GM12875 (cell line): ENCODE results near the gene NFATC1.

ENCODE experiments used
- H3K4me3 ChIP-seq: one replicate; pipeline ENCODE4 v1.5.1; 2011; ENCODE audit warnings: low read depth, low read length, control low read depth
- TF ChIP-seq, protein P1 (sequence below): IDR thresholded peaks from 2 replicates; pipeline ENCODE4 v1.5.1; 2011; ENCODE audit warnings: low read depth, mild to moderate bottlenecking, control low read depth, inconsistent platforms, low read length, moderate library complexity, borderline replicate concordance; ENCODE audit not compliant: insufficient read depth

Gene NFATC1

DNA sequence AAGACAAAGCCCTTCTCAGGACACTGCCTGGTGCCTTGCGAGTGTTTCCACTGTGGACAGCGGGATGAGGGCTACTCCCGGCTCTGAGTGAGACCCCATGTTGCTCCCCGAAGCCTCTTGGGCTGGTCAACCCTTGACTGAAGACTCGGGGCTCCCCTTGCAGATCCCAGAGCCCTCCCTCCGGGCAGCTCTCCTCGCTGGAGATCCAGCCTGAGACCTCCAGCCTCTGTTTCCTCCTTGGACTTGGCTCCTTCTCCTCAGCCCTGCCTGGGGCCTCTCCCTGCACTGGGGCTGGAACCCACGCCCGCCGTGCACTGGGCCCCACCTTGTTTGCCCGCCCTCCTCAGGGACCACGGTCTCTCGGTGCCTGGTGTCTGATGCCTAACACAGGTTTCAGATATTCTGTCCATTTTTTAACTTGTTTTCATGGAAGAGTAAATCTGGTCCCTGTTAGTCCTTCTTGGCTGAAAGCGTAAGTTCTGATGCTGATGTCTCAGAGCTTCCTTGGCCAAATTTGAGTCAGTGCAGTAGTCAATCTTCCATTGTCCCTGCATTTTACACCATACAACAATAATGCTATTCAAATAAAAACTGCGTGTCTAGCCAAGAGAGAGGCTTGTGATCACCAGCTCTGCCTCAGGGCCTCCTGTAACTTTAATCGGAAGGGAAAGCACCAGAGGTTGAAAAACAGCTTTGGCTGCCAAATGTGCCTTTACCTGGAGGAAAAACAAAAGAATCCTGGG is 144.6 kb downstream of the NFATC1 start:
- H3K4me3 ChIP-seq, result no peak overlapping the region
- TF ChIP-seq, protein P1, sequence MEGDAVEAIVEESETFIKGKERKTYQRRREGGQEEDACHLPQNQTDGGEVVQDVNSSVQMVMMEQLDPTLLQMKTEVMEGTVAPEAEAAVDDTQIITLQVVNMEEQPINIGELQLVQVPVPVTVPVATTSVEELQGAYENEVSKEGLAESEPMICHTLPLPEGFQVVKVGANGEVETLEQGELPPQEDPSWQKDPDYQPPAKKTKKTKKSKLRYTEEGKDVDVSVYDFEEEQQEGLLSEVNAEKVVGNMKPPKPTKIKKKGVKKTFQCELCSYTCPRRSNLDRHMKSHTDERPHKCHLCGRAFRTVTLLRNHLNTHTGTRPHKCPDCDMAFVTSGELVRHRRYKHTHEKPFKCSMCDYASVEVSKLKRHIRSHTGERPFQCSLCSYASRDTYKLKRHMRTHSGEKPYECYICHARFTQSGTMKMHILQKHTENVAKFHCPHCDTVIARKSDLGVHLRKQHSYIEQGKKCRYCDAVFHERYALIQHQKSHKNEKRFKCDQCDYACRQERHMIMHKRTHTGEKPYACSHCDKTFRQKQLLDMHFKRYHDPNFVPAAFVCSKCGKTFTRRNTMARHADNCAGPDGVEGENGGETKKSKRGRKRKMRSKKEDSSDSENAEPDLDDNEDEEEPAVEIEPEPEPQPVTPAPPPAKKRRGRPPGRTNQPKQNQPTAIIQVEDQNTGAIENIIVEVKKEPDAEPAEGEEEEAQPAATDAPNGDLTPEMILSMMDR, result no peak

DNA sequence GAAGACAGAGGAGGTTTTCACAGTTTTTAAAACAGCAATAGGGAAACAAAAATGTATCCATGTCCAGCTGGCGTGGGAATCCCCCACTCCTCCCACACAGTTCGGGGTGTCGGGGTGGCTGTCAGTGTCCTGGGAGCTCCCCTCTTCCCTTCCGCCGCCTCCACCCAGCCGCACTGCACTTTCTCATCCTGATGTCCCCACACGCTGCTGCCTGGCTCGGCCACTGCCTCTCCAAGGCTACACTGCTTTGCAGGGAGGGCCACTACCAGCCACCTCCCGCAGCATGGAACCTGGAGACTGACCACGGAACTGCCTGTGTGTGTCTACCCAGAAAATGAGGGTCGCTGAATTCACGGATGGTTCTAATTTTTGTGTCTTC is 145.2 kb downstream of the NFATC1 start:
- H3K4me3 ChIP-seq, result no peak overlapping the region
- TF ChIP-seq, protein P1, result no peak

DNA sequence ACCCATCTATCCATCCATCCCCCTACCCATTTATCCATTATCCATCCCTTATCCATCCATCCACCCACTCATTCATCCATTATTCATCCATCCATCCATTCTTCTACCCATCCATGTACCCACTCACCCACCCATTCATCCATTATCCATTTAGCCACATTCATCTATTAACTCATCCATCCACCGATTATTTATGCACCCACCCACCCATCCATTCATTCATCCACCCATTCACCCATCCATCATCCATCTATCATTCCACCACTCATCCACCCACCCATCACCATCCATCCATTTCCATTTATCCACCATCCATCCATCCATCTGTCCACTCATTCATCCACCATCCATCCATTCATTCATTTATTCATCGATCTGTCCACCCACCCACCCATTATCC is 146.5 kb downstream of the NFATC1 start:
- no peak overlapping the region for H3K4me3 ChIP-seq
- TF ChIP-seq, protein P1, result no peak

DNA sequence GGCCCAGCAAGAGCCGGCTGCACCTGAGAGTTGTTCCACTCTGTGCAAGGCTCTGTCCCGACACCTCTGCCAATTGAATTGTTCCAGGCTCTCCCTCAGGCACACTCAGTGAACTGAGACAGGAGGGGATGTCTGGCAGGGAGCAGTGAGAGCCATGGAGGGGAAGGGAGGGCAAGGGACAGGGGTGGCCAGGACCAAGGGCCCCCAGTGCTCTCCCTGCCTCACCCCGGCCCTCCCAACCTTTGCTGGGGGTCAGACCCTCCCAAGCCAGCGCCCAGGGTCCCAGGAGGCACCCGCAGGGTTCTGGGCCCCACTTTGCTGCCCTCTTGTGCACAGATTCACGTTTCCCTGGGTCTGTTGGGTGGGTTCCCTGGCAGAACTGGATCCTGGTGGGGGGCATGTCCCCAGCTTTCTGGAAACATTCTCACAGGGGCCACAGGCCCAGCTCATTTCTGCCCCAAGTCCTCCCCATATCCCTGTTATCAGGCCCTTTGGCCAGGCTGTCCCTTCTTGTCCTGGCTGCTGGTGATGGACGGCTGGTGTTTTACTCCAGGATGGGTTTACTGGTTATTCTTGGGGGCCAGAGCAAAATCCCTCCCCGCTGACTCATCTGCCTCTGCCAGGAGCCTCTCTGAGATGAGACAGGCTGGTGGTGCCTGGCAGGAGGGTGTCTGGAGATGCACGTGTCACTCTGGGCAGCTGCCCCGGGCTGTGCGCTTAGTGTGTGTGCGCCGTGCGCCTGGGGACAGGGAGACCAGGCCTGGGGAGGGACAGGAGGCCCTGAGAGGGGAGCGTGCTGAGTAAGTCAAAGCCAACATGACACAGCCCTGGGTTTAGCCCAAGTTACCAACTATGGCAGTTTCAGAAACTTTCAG is 147.4 kb downstream of the NFATC1 start:
- no peak overlapping the region for H3K4me3 ChIP-seq
- TF ChIP-seq, protein P1, result no peak

DNA sequence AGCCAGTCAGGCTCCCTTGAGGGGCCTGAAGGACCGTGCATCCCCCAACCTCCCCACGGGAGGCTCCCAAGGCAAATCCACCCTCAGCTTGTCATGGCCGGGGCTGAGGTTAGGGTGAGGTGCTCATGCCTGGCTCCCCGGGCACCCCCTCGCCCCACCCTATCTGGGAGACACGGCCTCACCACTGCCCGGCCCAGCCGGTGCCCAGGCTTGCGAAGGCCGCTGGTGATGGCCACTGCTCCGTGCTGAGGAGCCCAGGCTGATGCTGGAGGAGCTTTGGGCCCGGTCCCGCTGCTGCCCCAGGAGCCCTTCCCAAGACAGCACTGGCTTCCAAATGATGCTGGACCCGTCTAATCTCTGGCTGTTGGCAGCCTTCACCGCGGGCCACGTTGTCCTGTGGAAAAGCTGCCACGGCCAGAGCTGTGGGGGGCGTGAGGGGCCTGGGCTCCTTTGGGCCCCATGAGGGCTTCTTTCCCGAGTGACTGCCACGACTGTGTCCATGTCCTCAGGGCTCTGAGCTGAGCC is 148.2 kb downstream of the NFATC1 start:
- H3K4me3 ChIP-seq, result no peak overlapping the region
- TF ChIP-seq, protein P1, result no peak

- TF ChIP-seq, protein P1, result no peak
- H3K4me3 ChIP-seq, result no peak overlapping the region
Measured at GRCh38 chr18:79544386-79544963, 148.7 kb downstream of the NFATC1 start.
